Hepatic stellate cell (primary cell): ENCODE measurements around the gene ADISSP.
A peak's percentile ranks its signal among the peaks of the same experiment; 100 is the strongest.

Experiments used
- DNase-seq: peaks from one replicate; pipeline ENCODE4 v3.0.0; 2011; ENCODE audit warnings: low spot score

ADISSP gene

DNA sequence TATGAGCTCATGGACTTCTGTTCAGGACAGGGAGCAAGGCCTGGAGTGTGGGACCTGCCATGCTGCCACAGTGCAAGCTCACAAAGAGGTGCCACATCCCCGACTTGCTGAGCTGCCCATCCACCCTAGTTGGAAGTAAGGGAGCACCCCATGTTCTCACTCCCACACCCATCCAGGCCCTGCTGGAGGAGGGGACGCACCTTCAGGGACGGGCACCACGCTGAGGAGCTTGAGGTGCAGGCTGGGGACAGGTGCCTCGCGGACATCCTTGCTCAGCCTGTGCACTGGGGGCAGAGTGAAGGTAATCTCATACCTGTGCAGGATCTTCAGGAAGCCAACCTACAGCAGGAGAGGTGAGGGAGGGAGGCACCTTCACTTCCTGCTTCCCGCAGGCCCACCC, 12.3 kb downstream of the ADISSP start:
- no peak for DNase-seq

DNA sequence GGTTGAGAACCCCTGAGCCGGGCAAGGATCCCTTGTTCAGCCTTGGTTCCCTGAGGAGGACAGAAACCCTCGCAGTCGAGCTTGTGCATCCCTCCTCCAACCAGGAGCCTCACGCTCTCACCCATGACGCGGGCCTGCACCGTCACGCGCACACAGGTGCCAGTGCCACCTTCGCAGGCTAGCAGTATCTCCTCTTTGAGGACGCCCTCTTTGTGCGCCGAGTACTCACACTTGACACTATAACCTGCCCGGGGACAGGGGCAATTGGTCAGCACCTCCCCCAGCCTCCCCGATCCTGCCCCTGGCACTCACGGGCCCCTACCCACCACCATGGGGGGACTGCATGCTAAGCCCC, 13.3 kb downstream of the ADISSP start:
- no peak for DNase-seq

DNA sequence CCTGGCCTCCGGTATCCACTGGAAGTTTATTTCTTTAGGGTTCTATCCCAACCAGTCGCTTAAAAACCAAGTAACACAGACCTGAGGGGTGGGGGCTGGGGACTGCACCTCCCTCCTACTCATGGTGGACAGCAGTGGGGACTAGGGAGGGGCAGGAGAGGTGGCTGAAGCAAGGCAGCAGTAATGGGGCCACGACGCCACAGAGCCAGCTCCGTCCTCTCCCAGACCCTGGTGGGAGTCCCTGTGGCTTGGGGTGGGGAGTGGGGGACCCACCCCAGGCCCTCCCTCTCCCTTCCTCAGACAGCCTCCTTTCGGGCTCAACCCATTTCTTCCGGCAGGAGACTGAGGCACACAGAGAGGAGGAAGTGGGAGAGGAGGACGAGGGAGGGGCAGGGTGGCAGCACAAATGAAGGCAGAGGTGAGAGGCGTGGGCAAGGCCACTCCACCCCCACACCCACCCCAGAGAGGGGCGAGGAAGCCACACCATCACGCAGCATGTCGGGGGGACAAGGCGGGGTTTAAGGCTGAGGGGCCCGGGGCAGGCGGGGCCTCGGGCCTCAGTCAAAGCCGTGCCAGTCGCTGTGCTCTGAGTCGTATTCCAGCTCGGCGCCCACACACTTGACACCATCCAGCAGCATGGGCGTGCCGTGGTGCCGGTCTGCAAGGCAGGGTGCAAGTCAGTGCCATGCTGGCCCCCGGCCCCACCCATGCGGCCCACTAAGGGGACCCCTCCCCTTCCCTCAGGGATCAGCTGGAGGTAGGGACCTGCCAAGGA, 13.9 kb downstream of the ADISSP start:
- DNase-seq: no peak

DNA sequence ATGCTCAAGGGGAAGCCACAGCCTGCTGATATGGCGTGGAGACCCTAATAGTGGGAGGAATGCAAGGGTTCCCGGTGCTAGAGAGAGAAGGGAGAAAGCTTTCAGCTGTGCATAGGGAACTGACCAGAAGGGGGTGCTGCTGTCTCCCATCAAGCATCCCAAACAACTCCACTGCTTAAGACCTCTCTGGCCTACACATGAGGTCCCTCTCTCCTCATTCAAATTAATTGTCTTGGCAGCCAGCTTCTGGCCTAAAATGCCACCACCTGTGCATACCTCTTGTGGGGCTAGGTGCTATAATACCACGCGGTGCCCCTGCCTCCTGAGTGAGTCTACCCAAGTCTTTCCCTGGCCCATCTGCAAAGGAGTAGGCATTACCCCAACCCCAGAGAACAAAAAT, 14.5 kb downstream of the ADISSP start:
- peak; percentile 91 for DNase-seq

DNA sequence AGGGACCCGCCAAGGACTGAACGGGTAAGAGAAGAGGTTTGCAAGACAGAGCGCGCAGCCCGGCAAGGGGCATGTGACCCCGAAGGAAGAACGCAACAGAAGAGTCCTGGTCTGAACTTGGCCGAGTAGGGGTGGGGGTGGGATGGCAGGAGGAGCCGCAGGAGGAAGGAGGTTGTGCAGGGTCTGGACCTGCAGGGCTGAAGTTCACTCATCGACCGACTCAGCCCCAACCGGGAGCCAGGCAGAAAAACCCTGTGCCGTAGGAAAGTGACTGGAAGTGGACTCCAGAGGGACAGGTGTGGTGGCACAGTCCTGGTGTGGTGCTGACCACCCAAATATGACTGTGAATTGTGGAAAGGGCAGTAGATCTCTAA, 15.2 kb downstream of the ADISSP start:
- DNase-seq: peak; percentile 42

DNA sequence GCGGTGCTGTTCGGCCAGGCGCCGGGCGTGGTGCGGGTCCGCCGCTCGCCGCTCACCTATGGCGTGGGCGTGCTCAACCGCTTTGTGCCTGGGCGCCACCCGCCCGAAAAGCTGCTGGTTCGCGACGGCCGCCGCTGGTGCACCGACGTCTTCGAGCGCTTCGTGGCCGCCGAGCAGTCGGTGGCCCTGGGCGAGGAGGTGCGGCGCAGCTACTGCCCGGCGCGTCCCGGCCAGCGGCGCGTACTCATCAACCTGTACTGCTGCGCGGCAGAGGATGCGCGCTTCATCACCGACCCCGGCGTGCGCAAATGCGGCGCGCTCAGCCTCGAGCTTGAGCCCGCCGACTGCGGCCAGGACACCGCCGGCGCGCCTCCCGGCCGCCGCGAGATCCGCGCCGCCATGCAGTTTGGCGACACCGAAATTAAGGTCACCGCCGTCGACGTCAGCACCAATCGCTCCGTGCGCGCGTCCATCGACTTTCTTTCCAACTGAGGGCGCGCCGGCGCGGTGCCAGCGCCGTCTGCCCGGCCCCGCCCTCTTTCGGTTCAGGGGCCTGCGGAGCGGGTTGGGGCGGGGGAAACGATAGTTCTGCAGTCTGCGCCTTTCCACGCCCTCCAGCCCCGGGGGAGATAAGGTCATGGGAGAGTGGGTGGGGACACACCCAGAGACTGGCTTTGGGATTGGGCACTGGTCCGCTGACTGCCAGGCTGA, 15.7 kb downstream of the ADISSP start:
- peak; percentile 54 for DNase-seq

DNA sequence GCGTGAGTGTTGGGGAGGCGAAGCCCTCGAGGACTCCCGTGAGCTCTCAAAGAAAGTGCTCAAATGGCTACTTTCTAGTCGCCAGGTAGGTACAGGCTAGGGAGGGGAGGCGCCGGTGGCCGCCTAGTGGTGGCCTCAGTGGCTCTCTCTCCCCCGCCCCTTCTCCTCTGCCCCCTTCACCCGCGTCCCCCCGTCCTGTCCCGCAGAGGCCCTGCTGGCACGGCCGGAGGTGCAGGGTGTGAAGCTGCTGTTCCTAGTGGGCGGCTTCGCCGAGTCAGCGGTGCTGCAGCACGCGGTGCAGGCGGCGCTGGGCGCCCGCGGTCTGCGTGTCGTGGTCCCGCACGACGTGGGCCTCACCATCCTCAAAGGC, 16.3 kb downstream of the ADISSP start:
- DNase-seq: no peak

DNA sequence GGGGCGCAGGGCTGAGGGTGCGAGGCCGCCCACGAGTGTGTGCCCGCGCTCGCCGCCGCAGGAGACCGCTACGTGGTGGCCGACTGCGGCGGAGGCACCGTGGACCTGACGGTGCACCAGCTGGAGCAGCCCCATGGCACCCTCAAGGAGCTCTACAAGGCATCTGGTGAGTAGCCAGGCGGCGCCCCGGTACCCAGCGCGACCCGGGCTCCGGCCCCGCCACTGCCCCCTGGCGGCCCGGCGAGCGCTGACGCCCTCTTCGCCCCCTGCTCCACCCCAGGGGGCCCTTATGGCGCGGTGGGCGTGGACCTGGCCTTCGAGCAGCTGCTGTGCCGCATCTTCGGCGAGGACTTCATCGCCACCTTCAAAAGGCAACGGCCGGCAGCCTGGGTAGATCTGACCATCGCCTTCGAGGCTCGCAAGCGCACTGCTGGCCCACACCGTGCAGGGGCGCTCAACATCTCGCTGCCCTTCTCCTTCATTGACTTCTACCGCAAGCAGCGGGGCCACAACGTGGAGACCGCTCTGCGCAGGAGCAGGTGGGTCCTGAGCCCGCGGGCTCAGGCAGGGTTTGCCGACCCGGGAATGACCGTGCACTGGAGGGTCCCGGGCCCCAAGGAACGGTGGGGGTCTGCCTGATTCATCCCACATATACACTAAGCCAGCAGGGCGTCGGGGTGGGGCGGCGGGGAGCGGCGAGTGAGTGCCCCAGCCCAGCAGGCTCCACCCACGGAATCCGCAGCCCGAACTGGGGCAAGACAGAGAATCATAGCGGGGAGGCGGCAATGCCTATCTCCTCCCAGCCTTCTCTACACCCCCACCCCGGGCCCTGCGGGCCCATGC, 17.6 kb downstream of the ADISSP start:
- peak; percentile 82 for DNase-seq

DNA sequence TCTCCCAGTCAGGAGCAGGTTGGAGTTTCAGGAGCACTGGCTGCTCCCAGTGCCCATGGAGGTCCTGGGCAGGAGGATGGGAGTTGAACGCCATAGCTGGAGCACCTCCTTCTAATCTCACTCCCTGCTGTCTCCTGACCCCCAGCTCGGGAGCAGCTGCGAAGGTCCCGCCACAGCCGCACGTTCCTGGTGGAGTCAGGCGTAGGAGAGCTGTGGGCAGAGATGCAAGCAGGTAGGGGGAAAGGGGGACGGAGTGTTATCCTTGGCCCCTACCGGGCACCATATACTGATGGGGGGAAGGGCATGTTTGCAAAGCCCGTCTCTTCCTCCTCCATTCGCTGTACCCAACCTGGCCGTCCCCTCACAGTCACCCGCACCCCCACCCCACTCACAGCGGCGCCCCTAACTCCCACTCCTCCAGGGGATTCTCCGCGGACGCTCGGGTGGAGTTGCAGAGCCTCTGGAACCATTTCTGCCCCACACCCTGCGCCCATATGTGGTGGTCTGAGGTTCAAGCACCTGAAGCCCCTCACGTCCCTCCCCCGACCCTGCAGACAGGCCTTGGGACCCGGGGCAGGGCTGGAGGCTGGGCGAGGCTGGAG, 18.4 kb downstream of the ADISSP start:
- no peak for DNase-seq

DNA sequence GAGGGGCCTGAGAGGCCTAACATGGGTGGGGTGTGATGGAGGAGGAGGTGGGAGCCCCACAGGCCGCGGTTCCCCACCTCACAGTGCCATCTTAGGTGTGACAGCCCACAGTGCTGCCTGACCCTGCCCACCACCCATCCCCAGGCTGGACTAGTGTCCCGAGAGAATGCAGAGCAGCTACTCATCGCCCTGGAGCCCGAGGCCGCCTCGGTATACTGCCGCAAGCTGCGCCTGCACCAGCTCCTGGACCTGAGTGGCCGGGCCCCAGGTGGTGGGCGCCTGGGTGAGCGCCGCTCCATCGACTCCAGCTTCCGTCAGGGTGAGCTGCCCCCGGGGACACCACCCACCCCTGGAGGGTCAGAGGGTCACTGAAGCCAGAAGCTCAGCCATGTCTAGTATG, 19.5 kb downstream of the ADISSP start:
- no peak for DNase-seq

DNA sequence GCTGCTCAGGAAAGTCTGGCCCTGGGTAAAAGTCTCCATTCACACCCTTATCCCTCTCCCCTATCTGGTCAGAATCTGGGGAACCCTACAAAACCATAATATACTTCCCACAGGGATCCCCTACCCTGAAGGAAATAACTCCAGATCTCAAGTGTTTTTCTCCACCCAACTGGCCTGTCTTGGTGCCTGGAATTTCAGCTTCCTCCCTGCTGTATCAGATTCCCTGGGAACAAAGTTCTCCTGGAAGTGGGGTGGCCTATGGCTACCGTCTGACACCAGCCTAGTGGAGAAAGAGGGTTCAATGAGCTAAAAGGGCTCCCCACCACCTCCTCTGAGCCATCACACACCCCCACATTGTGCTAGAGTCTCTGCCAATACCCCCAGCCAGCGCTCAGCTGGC, 20.1 kb downstream of the ADISSP start:
- DNase-seq: no peak

DNA sequence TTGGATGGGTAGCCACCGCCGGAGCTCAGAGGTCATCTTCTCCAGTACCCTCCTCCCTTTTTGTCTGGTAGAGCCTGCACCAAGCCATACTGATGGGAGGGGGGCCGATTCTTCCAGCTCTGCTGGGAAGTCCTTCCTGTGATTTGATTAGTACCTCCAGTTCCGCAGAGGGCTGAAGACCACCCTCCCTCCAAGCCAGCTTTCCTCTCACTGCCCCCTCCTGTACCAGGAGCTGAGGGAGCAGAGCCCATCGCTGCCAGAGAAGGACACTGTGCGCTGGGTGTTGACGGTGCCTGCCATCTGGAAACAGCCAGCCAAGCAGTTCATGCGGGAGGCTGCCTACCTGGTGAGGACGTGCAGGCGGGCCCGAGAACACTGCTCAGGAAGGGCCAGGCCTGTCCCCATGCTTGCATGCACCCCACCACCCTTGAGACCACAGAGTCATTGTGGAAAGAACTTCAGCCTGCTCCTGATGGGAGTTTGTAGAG, 21.8 kb downstream of the ADISSP start:
- DNase-seq: no peak

DNA sequence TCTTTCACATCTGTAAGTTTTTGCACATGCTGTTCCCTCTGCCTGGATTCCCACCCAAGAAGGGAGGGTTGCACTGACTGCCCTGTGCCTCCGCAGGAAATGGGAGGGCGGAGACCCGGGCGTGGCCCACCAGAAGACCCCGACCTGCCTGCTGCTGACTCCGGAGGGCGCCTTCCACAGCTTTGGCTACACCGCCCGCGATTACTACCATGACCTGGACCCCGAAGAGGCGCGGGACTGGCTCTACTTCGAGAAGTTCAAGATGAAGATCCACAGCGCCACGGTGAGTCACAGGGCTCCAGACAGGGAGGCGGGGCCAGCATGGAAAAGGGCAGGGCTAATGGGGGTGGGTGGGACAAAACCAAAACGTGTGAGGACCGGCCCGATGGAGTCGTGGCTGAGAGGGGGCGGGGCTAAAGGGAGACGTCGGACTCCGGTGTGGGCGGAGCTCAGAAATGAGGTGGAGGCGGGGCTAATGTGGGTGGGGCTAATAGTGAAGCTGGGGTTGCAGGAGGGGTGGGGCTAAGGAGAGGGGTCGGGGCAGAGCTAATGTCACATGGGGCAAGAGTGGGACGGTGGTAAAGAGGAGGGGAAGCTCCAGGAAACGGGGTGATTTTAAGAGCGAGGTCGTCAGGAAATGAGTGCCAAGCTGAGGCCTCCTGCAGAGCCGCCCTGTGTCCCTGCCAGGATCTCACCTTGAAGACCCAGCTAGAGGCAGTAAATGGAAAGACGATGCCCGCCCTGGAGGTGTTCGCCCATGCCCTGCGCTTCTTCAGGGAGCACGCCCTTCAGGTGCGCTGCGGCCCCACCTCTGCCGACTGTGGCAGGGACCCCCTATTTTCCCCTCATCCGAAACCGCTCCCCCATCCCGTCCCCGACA, 22.5 kb downstream of the ADISSP start:
- DNase-seq: no peak

DNA sequence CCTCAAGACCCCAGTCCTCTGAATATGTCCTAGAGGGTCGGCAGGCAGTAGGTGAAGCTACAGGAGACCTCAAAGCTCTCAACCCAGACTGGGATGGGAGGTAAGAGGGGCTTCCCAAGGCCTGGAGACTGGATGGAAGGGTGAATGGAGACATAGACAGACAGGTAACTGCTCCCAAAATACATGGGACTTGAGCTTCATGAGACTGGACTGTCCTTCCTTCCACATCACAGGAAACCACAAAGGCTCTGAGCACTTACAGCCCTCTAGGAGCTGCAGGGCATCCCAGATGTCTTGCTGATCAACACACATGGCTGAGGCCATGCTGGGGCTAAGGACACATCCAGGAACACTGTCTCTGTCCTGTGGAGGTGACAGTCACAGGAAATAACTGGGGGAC, 23.5 kb downstream of the ADISSP start:
- no peak for DNase-seq

DNA sequence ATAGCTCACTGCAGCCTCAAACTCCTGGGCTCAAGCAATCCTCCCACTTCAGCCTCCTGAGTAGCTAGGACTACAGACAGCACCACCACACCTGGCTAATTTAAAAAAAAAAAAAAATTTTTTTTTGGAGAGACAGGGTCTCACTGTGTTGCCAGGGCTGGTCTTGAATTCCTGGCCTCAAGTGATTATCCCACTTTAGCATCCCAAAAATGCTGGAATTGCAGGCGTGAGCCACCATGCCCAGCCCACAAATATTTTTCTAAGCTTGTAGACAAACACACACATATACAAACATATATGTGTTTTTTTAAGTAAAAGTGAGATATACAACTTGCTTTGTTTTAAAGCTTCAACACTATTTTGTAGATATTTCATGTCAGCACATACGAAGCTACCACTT, 24.3 kb downstream of the ADISSP start:
- no peak for DNase-seq

DNA sequence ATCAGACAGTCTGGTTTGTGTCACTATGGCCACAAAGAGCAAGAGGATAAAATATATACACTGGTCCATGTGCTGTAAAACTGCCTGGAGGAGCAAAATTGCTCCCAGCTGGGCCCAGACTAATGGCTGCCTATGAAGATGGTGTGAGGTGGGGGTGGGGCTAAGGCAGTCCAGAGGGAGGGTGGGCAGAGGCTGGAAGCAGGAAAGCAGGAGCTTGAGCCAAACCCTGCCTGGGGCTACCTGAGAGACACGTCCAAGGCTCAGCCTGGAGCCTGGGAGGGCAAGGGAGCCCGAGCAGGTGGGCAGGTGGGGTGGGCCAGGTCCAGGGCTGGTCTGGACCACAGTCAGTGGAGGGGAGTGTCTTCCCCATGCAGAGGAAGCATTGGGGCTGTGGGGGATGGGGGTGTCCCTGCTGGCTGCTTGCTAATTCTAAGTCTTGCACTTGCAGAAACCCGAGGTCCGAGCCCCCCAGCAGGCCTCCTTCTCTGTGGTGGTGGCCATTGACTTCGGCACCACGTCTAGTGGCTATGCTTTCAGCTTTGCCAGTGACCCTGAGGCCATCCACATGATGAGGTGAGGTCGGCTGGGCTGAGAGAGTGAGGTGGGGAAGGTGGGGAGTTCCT, 25.6 kb downstream of the ADISSP start:
- no peak for DNase-seq

DNA sequence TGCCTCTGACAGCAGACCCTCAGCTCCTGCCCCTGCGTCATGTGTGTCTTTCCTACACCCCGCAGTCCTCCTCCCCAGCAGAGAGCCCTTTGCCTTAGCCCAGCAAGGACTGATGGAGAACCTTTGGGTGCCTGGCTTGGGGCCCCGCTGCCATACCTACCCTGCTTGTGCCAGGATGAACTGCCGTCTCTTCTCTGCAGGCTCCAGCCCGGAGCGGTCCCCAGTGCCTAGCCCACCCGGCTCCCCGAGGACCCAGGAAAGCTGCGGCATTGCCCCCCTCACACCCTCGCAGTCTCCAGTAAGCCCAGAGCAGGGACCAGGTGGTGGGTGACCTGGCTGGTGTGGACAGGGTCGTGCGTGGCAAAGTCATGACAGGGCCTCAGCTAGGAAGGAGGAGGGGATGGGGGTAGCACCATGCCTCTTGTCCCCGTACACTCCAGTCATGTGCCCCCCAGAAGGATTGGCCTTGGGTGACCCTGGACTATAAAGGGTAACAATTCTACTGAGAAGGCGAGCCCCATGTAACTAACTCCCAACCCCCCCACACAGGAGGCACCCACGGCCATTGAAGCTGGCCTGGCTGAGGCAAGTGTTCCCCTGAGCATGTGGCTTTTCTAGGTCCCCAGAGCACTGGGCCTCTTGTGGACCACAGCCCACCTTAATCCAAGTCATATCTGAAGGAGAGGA, 26.8 kb downstream of the ADISSP start:
- DNase-seq: no peak

DNA sequence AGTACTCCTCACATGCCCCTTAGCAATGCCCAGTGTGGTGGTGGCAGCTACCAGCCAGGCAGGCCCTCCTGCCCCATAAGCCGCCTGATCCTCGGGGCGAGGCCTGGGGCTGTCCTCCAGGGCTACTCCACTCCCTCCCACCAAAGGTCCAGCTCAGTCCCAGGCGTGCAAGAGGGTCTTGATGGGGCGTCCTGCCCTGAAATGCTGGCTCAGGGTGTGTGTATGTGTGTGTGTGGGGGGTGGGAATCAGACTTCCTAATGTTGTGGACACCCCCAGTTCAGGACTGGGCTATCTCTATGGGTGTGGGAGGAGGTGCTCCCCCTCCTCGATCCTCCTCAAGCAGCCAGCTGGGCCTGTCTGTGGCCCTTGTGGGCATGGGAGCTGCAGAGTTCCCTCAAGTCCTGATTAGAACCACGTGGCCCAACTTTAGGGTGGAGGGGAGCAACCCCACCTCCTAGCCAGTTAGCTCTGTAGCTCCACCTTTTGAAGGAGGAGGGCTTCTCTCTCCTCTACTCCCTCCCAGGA, 27.6 kb downstream of the ADISSP start:
- DNase-seq: no peak

DNA sequence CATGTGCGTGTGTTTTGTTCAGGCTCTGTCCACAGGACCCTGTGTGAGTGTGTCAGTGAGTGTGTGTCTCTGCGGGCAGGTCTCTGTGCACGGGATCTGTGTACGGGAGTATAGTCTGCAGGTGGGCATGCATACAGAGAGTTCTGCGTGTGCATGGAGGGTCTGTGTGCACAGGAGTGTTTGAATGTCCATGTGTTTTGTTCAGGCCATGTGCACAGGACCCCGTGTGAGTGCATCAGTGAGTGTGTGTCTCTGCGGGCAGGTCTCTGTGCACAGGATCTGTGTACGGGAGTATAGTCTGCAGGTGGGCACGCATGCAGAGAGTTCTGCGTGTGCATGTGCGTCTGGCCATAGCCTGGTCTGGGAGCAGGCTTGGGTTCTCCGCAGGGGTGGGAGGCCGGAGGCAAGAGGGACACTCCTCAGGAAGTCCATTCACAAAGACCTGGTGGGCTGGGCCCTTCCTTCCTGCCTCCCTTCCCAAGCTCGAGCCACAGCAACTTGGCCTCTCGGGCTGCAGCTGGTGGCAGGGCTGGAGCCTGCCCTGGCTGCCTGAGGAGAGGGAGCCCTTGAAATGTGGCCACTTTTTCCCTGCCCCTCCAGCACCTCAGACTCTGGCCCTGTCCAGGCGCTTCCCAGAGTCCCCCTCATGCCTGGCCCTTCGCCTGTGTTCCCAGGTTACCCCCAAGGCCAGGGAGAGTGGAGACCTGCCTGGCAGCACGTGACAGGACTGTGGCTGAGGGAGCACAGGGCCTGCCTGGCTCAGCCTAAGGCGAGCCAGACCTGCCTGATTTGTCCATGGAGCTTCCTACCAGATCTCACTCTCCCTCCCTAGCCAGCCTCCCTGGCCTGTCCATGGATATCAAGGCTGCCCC, 28.3 kb downstream of the ADISSP start:
- DNase-seq: no peak
